ENCODE measurements around the gene TPM4.
"Not testable (repeated sequence)": the region's sequence is repeated elsewhere in the genome, so short reads cannot be mapped to it uniquely, and the experiment has no call there.

Gene TPM4

DNA sequence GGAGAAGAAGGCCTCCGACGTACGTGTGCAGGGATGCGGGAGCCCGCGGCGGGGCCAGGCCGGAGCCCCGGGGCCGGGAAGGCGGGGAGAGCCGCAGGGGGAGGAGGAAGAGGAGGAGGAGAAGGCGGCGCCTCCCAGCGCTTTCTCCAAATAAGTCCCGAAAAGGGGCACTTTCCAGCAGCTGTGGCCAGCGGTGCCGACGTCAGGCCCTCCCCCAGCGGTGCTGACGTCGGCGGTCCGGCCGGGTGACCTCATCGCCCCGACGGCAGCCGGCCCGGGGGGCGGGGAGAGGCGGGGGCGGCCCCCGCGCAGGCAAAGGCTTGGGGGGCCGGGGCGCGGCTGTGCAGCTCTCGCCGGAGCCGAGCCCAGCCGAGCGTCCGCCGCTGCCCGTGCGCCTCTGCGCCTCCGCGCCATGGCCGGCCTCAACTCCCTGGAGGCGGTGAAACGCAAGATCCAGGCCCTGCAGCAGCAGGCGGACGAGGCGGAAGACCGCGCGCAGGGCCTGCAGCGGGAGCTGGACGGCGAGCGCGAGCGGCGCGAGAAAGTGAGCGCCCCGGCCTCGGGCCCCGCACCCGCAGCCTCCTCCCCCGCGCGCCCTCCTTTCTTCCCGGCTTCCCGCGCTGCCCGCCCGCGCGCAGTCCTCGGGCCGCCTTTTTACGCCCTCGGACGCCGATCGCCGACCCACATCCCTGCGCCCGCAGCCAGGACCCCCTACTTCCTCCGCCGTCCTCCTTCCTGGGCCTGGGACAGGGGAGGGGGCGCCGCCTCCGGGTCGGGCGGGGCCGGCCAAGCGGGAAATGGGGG is at the start of gene TPM4:
TPM4 (plus strand) TSS at position 342 of the 804 bp plus-strand sequence; CDS start at position 413, 71 bp downstream.
- DNase-seq (ENCODE audit: low read depth in 2 of 2), result peak; percentile 56 to 81

DNA sequence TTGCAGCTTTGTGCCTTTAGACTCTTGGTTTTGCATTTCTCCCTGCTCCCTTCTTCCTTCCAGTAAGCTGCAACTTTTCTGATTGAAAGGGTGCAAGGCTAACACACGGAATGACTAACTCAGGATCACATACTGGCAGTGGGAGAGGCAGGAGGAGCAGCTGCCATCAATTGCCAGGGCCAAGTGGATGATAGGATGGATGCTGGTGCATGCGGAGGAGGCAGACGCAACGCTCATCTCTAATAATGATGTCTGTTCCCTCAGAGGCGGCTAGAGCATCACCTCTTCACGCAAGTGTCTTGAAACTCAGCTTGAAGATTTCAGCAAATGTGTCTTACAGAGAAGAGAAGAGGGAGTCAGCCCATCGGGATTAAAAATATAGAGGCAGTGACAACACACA is 49.5 kb upstream of the TPM4 start:
- no peak for DNase-seq (ENCODE audit: low read depth in 2 of 2)

- DNase-seq (ENCODE audit: low read depth in 2 of 2), result no peak
Observed at GRCh38 chr19:16027528-16027927, 48.8 kb upstream of the TPM4 start.

- DNase-seq (ENCODE audit: low read depth in 2 of 2), result not testable (repeated sequence)
Observed at GRCh38 chr19:16030155-16030554, 46.1 kb upstream of the TPM4 start.

- DNase-seq (ENCODE audit: low read depth in 2 of 2), result no peak
Observed at GRCh38 chr19:16030964-16031871, 45.1 kb upstream of the TPM4 start.

- DNase-seq (ENCODE audit: low read depth in 2 of 2), result no peak
Observed at GRCh38 chr19:16031872-16032200, 44.5 kb upstream of the TPM4 start.

GRCh38 chr19:16032509-16033135 is 43.7 kb upstream of the TPM4 start:
- no peak for DNase-seq (ENCODE audit: low read depth in 2 of 2)

- DNase-seq (ENCODE audit: low read depth in 2 of 2), result no peak
Observed at GRCh38 chr19:16033136-16033530, 43.2 kb upstream of the TPM4 start.

- no peak for DNase-seq (ENCODE audit: low read depth in 2 of 2)
Observed at GRCh38 chr19:16033721-16034120, 42.6 kb upstream of the TPM4 start.

DNA sequence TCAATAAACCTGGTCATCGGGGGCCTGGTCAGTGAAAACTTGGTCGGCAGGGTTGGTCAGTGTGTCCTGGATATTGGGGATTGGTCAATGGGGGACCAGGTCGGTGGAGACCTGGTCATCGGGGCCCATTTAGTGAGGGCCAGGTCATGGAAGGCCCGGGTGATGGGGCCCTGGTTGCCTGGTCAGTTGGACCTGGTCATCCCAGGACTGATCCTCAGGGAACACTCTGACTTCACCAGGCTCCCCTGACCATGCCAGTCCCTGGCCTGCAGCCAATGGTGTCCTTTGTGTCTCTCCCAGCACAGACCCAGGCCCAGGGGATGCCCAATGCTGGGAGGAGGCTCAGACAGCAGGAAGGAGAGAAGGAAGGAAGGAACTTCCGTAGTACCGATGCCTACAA is 42.1 kb upstream of the TPM4 start:
- no peak for DNase-seq (ENCODE audit: low read depth in 2 of 2)

- DNase-seq (ENCODE audit: low read depth in 2 of 2), result no peak
Observed at GRCh38 chr19:16034958-16035560, 41.2 kb upstream of the TPM4 start.

- no peak for DNase-seq (ENCODE audit: low read depth in 2 of 2)
Observed at GRCh38 chr19:16035601-16036297, 40.5 kb upstream of the TPM4 start.

DNA sequence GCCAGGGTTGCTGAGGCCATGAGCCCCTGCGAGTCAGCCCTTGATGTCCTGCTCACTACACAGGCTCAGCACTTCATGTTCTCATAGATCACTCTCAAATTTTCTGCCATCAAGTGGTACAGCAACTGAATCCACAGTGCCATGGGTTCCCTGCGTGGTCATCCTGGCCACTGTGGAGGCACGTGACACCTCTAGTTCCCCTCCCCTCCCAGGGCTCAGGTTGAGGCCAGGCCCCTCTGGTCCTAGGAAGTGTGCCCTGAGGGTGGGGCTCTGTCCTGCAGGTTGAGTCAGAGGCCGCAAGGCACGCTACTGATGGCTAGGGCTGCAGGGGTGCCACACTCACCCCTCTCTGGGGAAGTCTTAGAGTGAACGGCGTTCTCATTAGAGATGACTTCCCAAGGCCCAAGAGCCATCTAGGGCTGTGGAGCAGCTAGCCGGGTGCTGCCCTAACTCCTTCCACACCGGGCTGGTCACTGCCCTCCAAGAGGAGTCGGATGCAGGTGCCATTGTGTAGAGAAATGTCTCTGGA is 39.8 kb upstream of the TPM4 start:
- DNase-seq (ENCODE audit: low read depth in 2 of 2), result no peak

DNA sequence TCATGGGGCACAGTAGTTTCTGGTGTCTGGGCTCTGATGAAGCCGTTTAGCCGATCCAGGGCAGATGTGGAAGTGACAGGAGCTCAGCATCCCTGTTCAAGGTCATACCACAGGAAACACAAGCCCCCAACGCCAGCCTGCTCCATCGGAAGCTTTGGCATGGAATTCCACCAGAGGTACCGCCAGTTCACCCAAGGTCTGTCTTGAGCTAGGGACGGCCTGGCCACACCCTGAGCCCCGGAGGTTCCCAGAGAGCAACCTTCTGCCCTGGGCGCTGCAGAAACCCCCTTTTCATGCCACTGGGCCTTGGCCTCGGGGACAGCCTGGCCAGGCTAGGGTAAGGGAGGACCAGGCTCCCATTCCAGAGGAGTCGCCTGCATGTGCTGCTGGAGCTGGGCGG is 39.4 kb upstream of the TPM4 start:
- DNase-seq (ENCODE audit: low read depth in 2 of 2), result no peak

DNA sequence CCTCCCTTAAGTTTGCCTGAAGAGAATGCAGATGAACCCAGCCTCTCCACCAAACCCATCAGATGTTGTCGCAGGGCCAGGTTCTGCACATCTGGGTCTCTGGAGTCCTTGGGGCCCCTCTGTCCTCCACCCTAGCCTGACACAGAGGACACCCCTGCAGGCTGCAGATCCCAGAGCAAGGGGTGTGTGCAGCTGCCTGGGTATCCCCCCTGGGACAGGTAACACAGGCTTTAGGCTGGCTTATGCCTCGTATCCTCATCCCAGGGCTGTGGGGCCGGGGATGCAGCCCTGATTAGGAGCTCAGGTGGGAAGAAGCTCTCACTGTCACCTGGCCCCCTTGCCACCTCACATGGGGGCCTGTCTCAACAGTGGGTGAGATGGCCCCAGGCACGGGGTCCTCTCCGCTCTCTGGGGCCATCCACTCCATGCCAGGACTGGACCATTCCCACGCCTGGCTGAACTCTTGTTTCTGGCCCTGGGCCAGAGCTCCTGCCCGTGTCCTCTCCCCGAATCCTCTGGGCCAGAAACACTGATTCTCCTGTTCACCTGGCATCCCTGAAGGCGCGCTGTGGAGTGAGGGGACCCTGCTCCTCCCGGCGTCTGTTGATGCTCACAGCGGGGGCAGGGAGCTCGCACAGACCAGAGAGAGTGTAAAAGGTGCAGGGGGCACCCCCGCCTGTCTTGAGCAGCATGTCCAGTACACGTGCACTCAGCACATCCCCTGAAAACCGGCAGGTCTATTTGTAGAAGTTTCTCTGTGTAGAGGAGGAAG is 38.7 kb upstream of the TPM4 start:
- DNase-seq (ENCODE audit: low read depth in 2 of 2), result no peak

- DNase-seq (ENCODE audit: low read depth in 2 of 2), result no peak
Observed at GRCh38 chr19:16038196-16038695, 38.0 kb upstream of the TPM4 start.

GRCh38 chr19:16039081-16039480 is 37.2 kb upstream of the TPM4 start:
- DNase-seq (ENCODE audit: low read depth in 2 of 2), result no peak

DNA sequence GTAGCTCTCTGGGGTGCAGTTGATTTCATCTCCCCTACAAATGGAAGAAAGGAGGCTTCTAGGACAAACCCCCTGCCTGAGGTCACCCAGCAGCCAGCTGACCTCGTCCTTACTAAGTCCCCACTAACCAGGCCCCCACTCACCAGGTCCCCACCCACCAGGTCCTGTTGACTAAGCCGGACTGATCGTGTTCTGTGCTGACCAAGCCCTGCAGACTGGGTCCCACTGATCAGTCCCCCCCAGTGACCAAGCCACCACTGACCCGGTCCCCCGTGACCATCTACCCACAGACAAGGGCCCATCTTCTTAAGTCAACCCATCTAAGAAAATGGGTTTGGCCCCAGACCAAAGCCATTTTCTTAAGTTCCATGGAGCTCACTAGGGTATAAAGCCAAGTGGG is 36.8 kb upstream of the TPM4 start:
- no peak for DNase-seq (ENCODE audit: low read depth in 2 of 2)

- no peak for DNase-seq (ENCODE audit: low read depth in 2 of 2)
Observed at GRCh38 chr19:16040642-16041041, 35.7 kb upstream of the TPM4 start.

DNA sequence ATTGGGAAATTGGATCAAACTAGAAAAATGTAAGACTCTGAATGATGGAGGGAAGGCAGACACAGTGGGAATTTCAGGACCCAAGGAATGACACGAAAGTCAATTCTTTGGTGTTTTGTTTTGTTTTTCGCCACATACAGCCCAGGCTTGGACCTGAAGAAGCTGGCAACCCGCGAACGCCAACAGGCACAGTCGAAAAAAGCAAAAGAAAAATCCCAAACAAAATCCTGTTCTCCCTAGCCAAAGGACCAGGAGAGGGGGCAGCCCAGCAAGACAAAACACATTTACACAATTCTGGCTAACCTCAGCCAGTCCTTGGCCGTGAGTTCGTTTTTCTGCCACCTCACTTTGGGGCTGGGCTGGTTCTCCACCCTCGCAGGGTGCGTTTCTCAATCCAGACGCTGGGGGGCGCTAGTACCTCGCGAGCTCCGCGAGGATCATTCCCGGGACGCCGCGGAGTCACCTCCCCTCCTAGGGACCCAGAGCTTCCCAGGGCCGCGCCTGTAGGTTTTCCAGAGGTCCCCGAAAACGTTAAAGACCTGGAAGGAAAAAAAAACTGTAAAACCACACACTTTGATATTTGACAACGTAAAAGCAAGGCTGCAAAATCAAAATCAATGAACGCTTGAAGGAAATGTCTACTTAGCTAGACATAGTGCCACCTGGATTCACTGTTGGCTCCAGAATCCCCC is 34.9 kb upstream of the TPM4 start:
- peak; percentile 43 to 62 for DNase-seq (ENCODE audit: low read depth in 2 of 2)

All from stimulated activated CD8-positive, alpha-beta memory T cell treated with anti-CD3 and anti-CD28 coated beads, Interleukin-2, amount 100 ng/mL, for 1 hour (primary cell).